Uterus (tissue), 2 donors: ENCODE data around the gene ME1.

Experiments
- CTCF ChIP-seq, 4 experiments: fragments of 200-600 bp in 2 of 4; fragments of 450-650 bp in 2 of 4; sonication (generic) in 2 of 4; IDR thresholded peaks; one replicate each; pipeline ENCODE4 v1.5.1; 2016 to 2019; ENCODE audit warnings: antibody characterized with exemption in 4 of 4, mild to moderate bottlenecking in 2 of 4, moderate library complexity in 1 of 4
- POLR2A ChIP-seq, 2 donors: fragments of 450-650 bp; IDR thresholded peaks; one replicate each; pipeline ENCODE4 v1.6.1; 2016; ENCODE audit warnings: antibody characterized with exemption in 2 of 2, mild to moderate bottlenecking in 1 of 2, moderate library complexity in 1 of 2

DNA sequence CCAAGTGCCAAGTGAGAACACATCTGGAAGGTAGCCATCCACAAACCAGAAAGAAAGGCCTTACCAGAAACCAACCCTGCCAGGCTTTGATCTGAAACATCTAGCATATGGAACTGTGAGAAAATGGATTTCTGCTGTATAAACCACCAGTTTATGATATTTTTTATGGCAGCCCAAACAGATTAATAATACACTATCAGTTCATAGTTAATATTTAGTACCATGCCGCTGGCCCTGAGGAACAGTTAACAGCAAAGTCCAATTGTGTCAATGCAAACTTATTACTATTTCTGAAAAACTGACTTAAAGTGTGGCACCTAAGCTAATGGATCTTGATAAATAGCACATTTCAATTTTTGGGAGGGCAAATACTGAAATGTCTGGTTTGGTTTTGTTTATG is 46.1 kb upstream of the ME1 start:
- TF ChIP-seq CTCF (IDR thresholded peaks at IDR 0.05) = no peak
- TF ChIP-seq POLR2A (IDR thresholded peaks at IDR 0.05) = no peak
